GM19099 (cell line): Measurements from ENCODE around the gene CD1E.

ENCODE experiments used
- POLR2A ChIP-seq: IDR thresholded peaks from 3 replicates; pipeline ENCODE4 v1.6.1; 2011; ENCODE audit warnings: low read depth; ENCODE audit not compliant: insufficient read length; ENCODE audit errors: extremely low read depth

CD1E gene

GRCh38 chr1:158354255-158354654, 561 bp downstream of the CD1E start:
- TF ChIP-seq POLR2A, result no peak

- TF ChIP-seq POLR2A, result no peak
These were observed 2.1 kb downstream of the CD1E start for GRCh38 chr1:158355773-158356285.

GRCh38 chr1:158356616-158357015, 2.9 kb downstream of the CD1E start:
- TF ChIP-seq POLR2A, result no peak

GRCh38 chr1:158357441-158357840, 3.7 kb downstream of the CD1E start:
- no peak for TF ChIP-seq POLR2A

- no peak for TF ChIP-seq POLR2A
These were observed 8.8 kb downstream of the CD1E start for GRCh38 chr1:158362482-158362881.

- TF ChIP-seq POLR2A, result no peak
These were observed 9.2 kb downstream of the CD1E start for GRCh38 chr1:158362941-158363340.

GRCh38 chr1:158366783-158367182, 13.1 kb downstream of the CD1E start:
- TF ChIP-seq POLR2A, result no peak

GRCh38 chr1:158371188-158371953, 17.7 kb downstream of the CD1E start:
- no peak for TF ChIP-seq POLR2A

GRCh38 chr1:158374860-158375259, 21.2 kb downstream of the CD1E start:
- TF ChIP-seq POLR2A, result no peak

GRCh38 chr1:158390331-158390730, 36.6 kb downstream of the CD1E start:
- no peak for TF ChIP-seq POLR2A

GRCh38 chr1:158391099-158391498, 37.4 kb downstream of the CD1E start:
- TF ChIP-seq POLR2A, result no peak

GRCh38 chr1:158393476-158393875, 39.8 kb downstream of the CD1E start:
- no peak for TF ChIP-seq POLR2A

GRCh38 chr1:158396646-158397045, 43.0 kb downstream of the CD1E start:
- TF ChIP-seq POLR2A, result no peak

- no peak for TF ChIP-seq POLR2A
These were observed 45.3 kb downstream of the CD1E start, which contains the start of gene OR10T2 for GRCh38 chr1:158398818-158399514. Gene OR10T2 (minus strand): TSS chr1:158399466. CDS start chr1:158399466, 0 bp downstream.

- no peak for TF ChIP-seq POLR2A
These were observed 47.2 kb downstream of the CD1E start for GRCh38 chr1:158400871-158401270.

GRCh38 chr1:158407092-158407491, 53.4 kb downstream of the CD1E start:
- TF ChIP-seq POLR2A, result no peak
